NCI-H1436 (cell line): Measurements from ENCODE around the gene WNT7A.
"Not testable (repeated sequence)": the region's sequence is repeated elsewhere in the genome, so short reads cannot be mapped to it uniquely, and the experiment has no call there.

Experiments used
- DNase-seq: peaks from one replicate; lab custom pipeline; 2025; lab: John Stamatoyannopoulos, UW

The WNT7A gene

GRCh38 chr3:13865106-13865505 is 14.8 kb downstream of the WNT7A start:
- DNase-seq: no peak

GRCh38 chr3:13863965-13864595 is 15.8 kb downstream of the WNT7A start:
- DNase-seq: no peak

GRCh38 chr3:13863382-13863952 is 16.4 kb downstream of the WNT7A start:
- DNase-seq: no peak

- no peak for DNase-seq
These were observed 18.4 kb downstream of the WNT7A start for GRCh38 chr3:13861461-13861860.

- no peak for DNase-seq
These were observed 19.9 kb downstream of the WNT7A start for GRCh38 chr3:13860001-13860400.

GRCh38 chr3:13858768-13859520 is 20.9 kb downstream of the WNT7A start:
- DNase-seq: no peak

GRCh38 chr3:13857702-13858380 is 22.0 kb downstream of the WNT7A start:
- no peak for DNase-seq

- DNase-seq: not testable (repeated sequence)
These were observed 23.2 kb downstream of the WNT7A start for GRCh38 chr3:13856628-13857027.

GRCh38 chr3:13856006-13856405 is 23.9 kb downstream of the WNT7A start:
- DNase-seq: no peak

GRCh38 chr3:13854492-13854891 is 25.4 kb downstream of the WNT7A start:
- no peak for DNase-seq

GRCh38 chr3:13853978-13854296 is 25.9 kb downstream of the WNT7A start:
- no peak for DNase-seq

GRCh38 chr3:13853256-13853977 is 26.5 kb downstream of the WNT7A start:
- no peak for DNase-seq

- DNase-seq: no peak
These were observed 27.2 kb downstream of the WNT7A start for GRCh38 chr3:13852638-13853009.

- no peak for DNase-seq
These were observed 27.8 kb downstream of the WNT7A start for GRCh38 chr3:13851997-13852637.

GRCh38 chr3:13851091-13851849 is 28.6 kb downstream of the WNT7A start:
- DNase-seq: no peak

GRCh38 chr3:13850161-13850945 is 29.5 kb downstream of the WNT7A start:
- no peak for DNase-seq

- no peak for DNase-seq
These were observed 30.9 kb downstream of the WNT7A start for GRCh38 chr3:13849018-13849417.

- DNase-seq: no peak
These were observed 32.9 kb downstream of the WNT7A start for GRCh38 chr3:13846716-13847570.

- DNase-seq: no peak
These were observed 33.6 kb downstream of the WNT7A start for GRCh38 chr3:13846238-13846637.
